ENCODE data around the gene IGSF1. TPM values are rescaled to one million over a fixed set of nuclear protein-coding genes. Genes with fewer than 3 reads are reported as not detected.

Gene IGSF1
- total and polyA plus RNA-seq, 2 of the 4 experiments (the other 2 are of a cell fraction) = not detected

DNA sequence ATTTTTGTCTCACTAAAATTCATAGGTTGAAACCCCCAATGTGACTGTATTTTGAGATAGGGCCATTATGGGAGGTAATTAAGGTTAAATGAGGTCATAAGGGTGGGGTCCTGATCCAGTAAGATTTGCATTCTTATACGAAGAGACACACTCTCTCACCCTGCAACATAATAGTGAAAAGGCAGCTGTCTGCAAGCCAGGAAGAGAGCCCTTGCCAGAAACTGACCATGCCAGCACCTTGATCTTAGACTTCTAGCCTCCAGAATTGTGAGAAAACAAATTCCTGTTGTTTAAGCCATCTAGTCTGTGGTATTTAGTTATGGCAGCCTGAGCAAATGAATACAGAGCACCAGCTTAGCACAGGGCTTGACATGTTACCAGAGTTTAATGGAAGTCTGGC lies 17.5 kb upstream of the IGSF1 start:
- ATAC-seq (ENCODE audit: low read depth) (no peak), DNase-seq (no peak)
- Histone ChIP-seq H3K14ac (replicated peaks; ENCODE audit: low read depth, low read length) (no peak overlapping the region), H2BK15ac (ENCODE audit: low read depth, low read length) (no peak overlapping the region), H2BK5ac (ENCODE audit: low read depth, low read length, poor library complexity, severe bottlenecking) (no peak overlapping the region), H2AFZ (replicated peaks; ENCODE audit: low read length, poor library complexity) (no peak overlapping the region), H3K4me3 (ENCODE audit: insufficient read depth, low read depth, low read length) (no peak overlapping the region), H3K4me1 (ENCODE audit: control insufficient read depth, insufficient read depth, low read length) (no peaks in the 10 kb centered on the region), H3K18ac (ENCODE audit: low read depth, low read length) (no peak overlapping the region), H4K20me1 (ENCODE audit: insufficient read depth, low read length) (no peaks in the 10 kb centered on the region), H3K79me1 (ENCODE audit: low read depth in 1 of 2, low read length in 2 of 2) (no peaks in the 10 kb centered on the region), H4K5ac (ENCODE audit: low read depth, low read length) (no peak overlapping the region), H4K91ac (ENCODE audit: insufficient read depth, low read depth, low read length) (no peak overlapping the region), H3K9me3 (ENCODE audit: control insufficient read depth, insufficient read depth, low read length) (no peaks in the 10 kb centered on the region; the same call in 1 of the 2 replicates), H3K4ac (ENCODE audit: low read depth, low read length) (no peak overlapping the region), H3K36me3 (ENCODE audit: control insufficient read depth, insufficient read depth, low read length) (no peaks in the 10 kb centered on the region), H3K4me2 (ENCODE audit: low read depth, low read length) (no peak overlapping the region), H3K27me3 (ENCODE audit: control insufficient read depth, insufficient read depth, low read length) (peaks cover 2% of the 10 kb centered on the region; the same call in 1 of the 2 replicates), H3K56ac (ENCODE audit: extremely low read depth, insufficient read depth, low read length) (no peak overlapping the region), H2BK120ac (ENCODE audit: low read depth, low read length) (no peak overlapping the region), H3K9ac (ENCODE audit: low read depth, low read length) (no peak overlapping the region), H2BK20ac (ENCODE audit: low read depth, low read length) (no peak overlapping the region), H2AK5ac (ENCODE audit: low read depth, low read length) (no peak overlapping the region), H4K8ac (ENCODE audit: low read depth in 2 of 2, low read length in 2 of 2) (no peak overlapping the region), H2AK9ac (replicated peaks; ENCODE audit: low read depth, low read length, poor library complexity) (no peak overlapping the region), H3K23ac (ENCODE audit: low read depth, low read length) (no peak overlapping the region), H3K9me1 (ENCODE audit: insufficient read depth, low read length) (no peaks in the 10 kb centered on the region), H3K27ac (ENCODE audit: insufficient read depth, low read length) (no peak overlapping the region)
- dilution Hi-C loops (cut with HindIII; ENCODE audit: low sequenced_read_pairs, unreplicated experiment) = no loop called here
- intact Hi-C loops (cut with micrococcal nuclease) = no loop called here
- WGBS, 2 experiments (ENCODE audit: extremely low coverage in 2 of 2, insufficient read length in 1 of 2) = no CpG with 5 or more reads among the region's 1 CpG
- CTCF ChIA-PET = no interaction called here
- TF ChIP-seq, protein P1, sequence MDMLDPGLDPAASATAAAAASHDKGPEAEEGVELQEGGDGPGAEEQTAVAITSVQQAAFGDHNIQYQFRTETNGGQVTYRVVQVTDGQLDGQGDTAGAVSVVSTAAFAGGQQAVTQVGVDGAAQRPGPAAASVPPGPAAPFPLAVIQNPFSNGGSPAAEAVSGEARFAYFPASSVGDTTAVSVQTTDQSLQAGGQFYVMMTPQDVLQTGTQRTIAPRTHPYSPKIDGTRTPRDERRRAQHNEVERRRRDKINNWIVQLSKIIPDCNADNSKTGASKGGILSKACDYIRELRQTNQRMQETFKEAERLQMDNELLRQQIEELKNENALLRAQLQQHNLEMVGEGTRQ (IDR thresholded peaks at IDR 0.05; ENCODE audit: low read depth, low read length) = no peak
- TF ChIP-seq RAD21 (IDR thresholded peaks at IDR 0.05; ENCODE audit: low read length) = no peak
- in situ Hi-C loops (cut with MboI; ENCODE audit: low sequenced_read_pairs) = no loop called here
- POLR2A ChIA-PET (ENCODE audit: unreplicated experiment) = no interaction called here
- no TSS peak for BruUV-seq (replicated peaks)

Measured in IMR-90 (cell line).